ENCODE measurements around the gene ACTA2.

GRCh38 chr10:88980247-88980646, 27.7 kb upstream of the ACTA2 start:
- TF ChIP-seq CTCF (IDR thresholded peaks at IDR 0.05) (no peak), POLR2A (IDR thresholded peaks at IDR 0.05) (no peak), EP300 (IDR thresholded peaks at IDR 0.05) (no peak), POLR2AphosphoS5 (IDR thresholded peaks at IDR 0.05) (no peak)
